ENCODE data around the gene JCAD. TPM values are rescaled to one million over a fixed set of nuclear protein-coding genes. Genes with fewer than 3 reads are reported as not detected.

Gene JCAD
- total RNA-seq, 2 experiments from 2014 or later = not detected

DNA sequence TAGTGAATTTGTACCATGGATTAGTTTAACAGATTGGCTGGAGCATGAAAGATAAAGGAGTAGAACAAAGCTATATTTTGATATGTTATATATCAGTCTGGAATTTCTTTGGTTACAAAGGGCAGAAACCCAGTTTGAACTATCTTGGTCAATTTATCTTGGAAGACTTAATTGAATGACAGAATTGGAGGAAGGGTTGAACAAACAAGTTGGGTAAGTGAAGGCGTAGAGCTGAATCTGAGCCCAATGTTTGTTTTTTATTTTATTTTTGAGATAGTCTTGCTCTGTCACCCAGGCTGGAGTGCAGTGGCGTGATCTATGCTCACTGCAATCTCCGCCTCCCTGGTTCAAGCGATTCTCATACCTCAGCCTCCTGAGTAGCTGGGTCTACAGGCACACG lies 21.8 kb upstream of the JCAD start:
- ChIA-PET POLR2A (no interaction called here), CTCF (interaction anchor here (0.6 kb wide), 1 partner anchor 12 kb away, joined by 3 read pairs; no protein-coding TSS in a partner anchor)
- ATAC-seq (no peak), DNase-seq (no peak)
- Mint-ChIP-seq H3K27me3 (peaks cover 34% of the 10 kb centered on the region), H3K4me3 (no peak overlapping the region), H3K36me3 (ENCODE audit: low read depth) (no peaks in the 10 kb centered on the region), H3K4me1 (ENCODE audit: low read depth) (no peaks in the 10 kb centered on the region), H3K27ac (no peak overlapping the region), H3K9me3 (no peaks in the 10 kb centered on the region)
- intact Hi-C loops (cut with micrococcal nuclease) = no loop called here
- TF ChIP-seq, protein P1, sequence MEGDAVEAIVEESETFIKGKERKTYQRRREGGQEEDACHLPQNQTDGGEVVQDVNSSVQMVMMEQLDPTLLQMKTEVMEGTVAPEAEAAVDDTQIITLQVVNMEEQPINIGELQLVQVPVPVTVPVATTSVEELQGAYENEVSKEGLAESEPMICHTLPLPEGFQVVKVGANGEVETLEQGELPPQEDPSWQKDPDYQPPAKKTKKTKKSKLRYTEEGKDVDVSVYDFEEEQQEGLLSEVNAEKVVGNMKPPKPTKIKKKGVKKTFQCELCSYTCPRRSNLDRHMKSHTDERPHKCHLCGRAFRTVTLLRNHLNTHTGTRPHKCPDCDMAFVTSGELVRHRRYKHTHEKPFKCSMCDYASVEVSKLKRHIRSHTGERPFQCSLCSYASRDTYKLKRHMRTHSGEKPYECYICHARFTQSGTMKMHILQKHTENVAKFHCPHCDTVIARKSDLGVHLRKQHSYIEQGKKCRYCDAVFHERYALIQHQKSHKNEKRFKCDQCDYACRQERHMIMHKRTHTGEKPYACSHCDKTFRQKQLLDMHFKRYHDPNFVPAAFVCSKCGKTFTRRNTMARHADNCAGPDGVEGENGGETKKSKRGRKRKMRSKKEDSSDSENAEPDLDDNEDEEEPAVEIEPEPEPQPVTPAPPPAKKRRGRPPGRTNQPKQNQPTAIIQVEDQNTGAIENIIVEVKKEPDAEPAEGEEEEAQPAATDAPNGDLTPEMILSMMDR (IDR thresholded peaks at IDR 0.05) = no peak

DNA sequence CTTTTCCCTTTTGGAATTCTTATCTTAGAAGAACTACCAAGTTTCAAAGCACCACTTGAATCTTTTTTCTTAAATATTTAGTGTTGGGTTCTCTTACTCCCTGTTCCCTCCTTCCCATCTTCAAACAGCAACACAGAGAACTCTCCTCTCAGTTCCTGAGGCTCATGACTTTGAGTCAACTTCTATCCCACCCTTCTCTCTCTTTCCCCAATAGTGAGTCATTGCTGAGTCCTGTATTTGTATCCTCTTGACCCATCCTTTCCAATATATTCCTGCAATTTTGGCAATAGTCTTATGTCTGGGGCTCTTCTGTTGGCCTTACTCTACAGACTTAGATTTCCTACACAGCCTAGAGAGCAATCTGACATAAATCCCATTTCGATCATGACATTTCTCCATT lies 20.8 kb upstream of the JCAD start:
- intact Hi-C loops (cut with micrococcal nuclease) = no loop called here
- no peak overlapping the region for H3K27ac Mint-ChIP-seq
- TF ChIP-seq, protein P1 (IDR thresholded peaks at IDR 0.05) = no peak
- H3K4me3 Mint-ChIP-seq = no peak overlapping the region
- H3K4me1 Mint-ChIP-seq (ENCODE audit: low read depth) = no peaks in the 10 kb centered on the region
- peaks cover 29% of the 10 kb centered on the region for H3K27me3 Mint-ChIP-seq
- ATAC-seq (no peak), DNase-seq (no peak)
- POLR2A ChIA-PET = no interaction called here
- no peaks in the 10 kb centered on the region for H3K9me3 Mint-ChIP-seq
- CTCF ChIA-PET = no interaction called here
- H3K36me3 Mint-ChIP-seq (ENCODE audit: low read depth) = no peaks in the 10 kb centered on the region

DNA sequence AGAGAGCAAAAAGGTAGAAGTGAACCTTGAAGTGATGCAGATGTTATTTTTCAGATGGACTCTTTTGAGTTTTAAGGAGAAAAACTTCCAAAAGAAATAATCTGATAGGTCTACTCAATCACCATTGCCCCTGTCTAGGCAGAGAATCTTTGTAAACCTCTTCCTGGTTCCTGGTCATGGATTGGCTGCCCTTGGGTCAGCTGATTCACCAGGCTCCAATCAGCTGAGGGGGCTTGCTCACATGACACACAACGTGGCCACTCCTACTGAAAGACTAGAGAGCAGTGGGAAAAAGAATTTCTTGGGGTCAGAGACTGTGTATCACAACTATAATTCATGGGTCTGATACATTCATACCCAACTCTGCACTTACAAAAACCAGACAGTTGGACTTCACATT lies 20.0 kb upstream of the JCAD start:
- no peak for DNase-seq
- ChIA-PET CTCF (no interaction called here), POLR2A (no interaction called here)
- Mint-ChIP-seq H3K27me3 (peaks cover 29% of the 10 kb centered on the region), H3K27ac (no peak overlapping the region), H3K4me1 (ENCODE audit: low read depth) (no peaks in the 10 kb centered on the region), H3K9me3 (no peaks in the 10 kb centered on the region), H3K36me3 (ENCODE audit: low read depth) (no peaks in the 10 kb centered on the region), H3K4me3 (no peak overlapping the region)
- TF ChIP-seq, protein P1 (IDR thresholded peaks at IDR 0.05) = no peak
- intact Hi-C loops (cut with micrococcal nuclease) = no loop called here
- no peak for ATAC-seq

DNA sequence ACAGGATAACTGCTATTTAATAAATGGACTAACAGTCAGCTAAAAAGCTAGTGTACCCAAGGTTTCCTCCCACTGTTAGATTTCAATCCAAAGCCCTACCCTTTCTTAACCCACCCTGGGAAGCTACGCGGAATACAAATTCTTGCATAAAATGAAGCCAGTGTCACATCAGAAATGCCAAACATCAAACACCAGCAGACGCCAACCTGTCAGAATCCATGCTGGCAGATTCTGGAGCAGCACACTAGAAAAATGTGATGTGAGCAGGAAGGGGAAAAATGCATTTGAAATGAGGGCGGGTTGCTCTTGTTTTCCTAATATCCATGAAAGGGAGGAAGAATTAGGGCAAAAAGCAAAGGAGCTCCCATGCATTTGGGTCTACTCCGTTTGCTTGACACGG lies 16.1 kb upstream of the JCAD start:
- intact Hi-C loops (cut with micrococcal nuclease) = no loop called here
- H3K36me3 Mint-ChIP-seq (ENCODE audit: low read depth) = no peaks in the 10 kb centered on the region
- TF ChIP-seq, protein P1 (IDR thresholded peaks at IDR 0.05) = no peak
- DNase-seq (no peak), ATAC-seq (no peak)
- H3K9me3 Mint-ChIP-seq = no peaks in the 10 kb centered on the region
- POLR2A ChIA-PET = no interaction called here
- no peaks in the 10 kb centered on the region for H3K4me1 Mint-ChIP-seq (ENCODE audit: low read depth)
- H3K27me3 Mint-ChIP-seq = peaks cover 25% of the 10 kb centered on the region
- no peak overlapping the region for H3K27ac Mint-ChIP-seq
- CTCF ChIA-PET = no interaction called here
- H3K4me3 Mint-ChIP-seq = no peak overlapping the region

DNA sequence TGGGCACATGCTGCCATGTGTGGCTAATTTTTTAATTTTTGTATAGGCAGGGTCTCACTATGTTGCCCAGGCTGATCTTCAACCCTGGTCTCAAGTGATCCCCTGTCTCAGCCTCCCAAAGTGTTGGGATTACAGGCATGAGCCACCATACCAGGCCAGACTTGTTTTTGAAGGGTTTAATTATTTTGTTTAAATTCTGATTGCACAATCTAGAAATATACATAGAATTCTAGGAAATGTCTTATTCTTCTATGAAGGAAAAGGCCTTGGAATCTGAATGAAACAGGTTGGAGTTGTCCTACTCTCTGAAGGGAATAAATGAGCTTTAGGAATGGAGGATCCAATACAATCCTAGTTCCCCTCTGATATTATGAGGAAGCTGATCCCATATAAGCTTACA lies 15.5 kb upstream of the JCAD start:
- intact Hi-C loops (cut with micrococcal nuclease) = no loop called here
- H3K36me3 Mint-ChIP-seq (ENCODE audit: low read depth) = no peaks in the 10 kb centered on the region
- CTCF ChIA-PET = no interaction called here
- no peaks in the 10 kb centered on the region for H3K9me3 Mint-ChIP-seq
- no peak overlapping the region for H3K4me3 Mint-ChIP-seq
- no peak overlapping the region for H3K27ac Mint-ChIP-seq
- TF ChIP-seq, protein P1 (IDR thresholded peaks at IDR 0.05) = no peak
- DNase-seq = no peak
- POLR2A ChIA-PET = no interaction called here
- ATAC-seq = no peak
- peaks cover 25% of the 10 kb centered on the region for H3K27me3 Mint-ChIP-seq
- H3K4me1 Mint-ChIP-seq (ENCODE audit: low read depth) = no peaks in the 10 kb centered on the region
